Astrocyte (in vitro differentiated cells and primary cell): ENCODE results near the gene ARRDC3. TPM values are rescaled to one million over a fixed set of nuclear protein-coding genes. Genes with fewer than 3 reads are reported as not detected.

Source experiments
- DNase-seq: peaks from one replicate; pipeline ENCODE4 v3.0.0-alpha.2; 2010; ENCODE audit warnings: low read depth
- FAIRE-seq: peaks from 2 replicates; lab custom pipeline; 2011; peaks lifted over from hg19 to GRCh38; lab: Jason Lieb, UNC
- H2AFZ ChIP-seq: 2 replicates; pipeline ENCODE4 v1.6.0; 2012; ENCODE audit warnings: low read depth, low read length, inconsistent platforms
- H3K27ac ChIP-seq: 2 replicates; pipeline ENCODE4 v1.5.1; 2011; ENCODE audit warnings: low read depth, low read length, inconsistent platforms
- H3K27me3 ChIP-seq: 2 replicates; pipeline ENCODE4 v1.6.0; 2011; ENCODE audit warnings: low read length, inconsistent platforms; ENCODE audit not compliant: insufficient read depth
- H3K36me3 ChIP-seq: 2 replicates; pipeline ENCODE4 v1.5.1; 2011; ENCODE audit warnings: low read length, inconsistent platforms; ENCODE audit not compliant: insufficient read depth
- H3K4me1 ChIP-seq: 2 replicates; pipeline ENCODE4 v1.5.1; 2011; ENCODE audit warnings: low read length, inconsistent platforms; ENCODE audit not compliant: insufficient read depth
- H3K4me2 ChIP-seq: 2 replicates; pipeline ENCODE4 v1.6.0; 2012; ENCODE audit warnings: low read length, inconsistent platforms
- H3K4me3 ChIP-seq: 2 replicates; pipeline ENCODE4 v1.5.1; 2011; ENCODE audit warnings: low read depth, mild to moderate bottlenecking, low read length, inconsistent platforms; ENCODE audit not compliant: insufficient read depth
- H3K79me2 ChIP-seq: 2 replicates; pipeline ENCODE4 v1.6.0; 2012; ENCODE audit warnings: mild to moderate bottlenecking, low read length, inconsistent platforms; ENCODE audit not compliant: insufficient read depth
- H3K9ac ChIP-seq: 2 replicates; pipeline ENCODE4 v1.6.0; 2012; ENCODE audit warnings: mild to moderate bottlenecking, low read length, inconsistent platforms
- H3K9me3 ChIP-seq: 2 replicates; pipeline ENCODE4 v1.5.1; 2012; ENCODE audit warnings: low read depth, mild to moderate bottlenecking, low read length, inconsistent platforms; ENCODE audit not compliant: insufficient read depth
- H4K20me1 ChIP-seq: 2 replicates; pipeline ENCODE4 v1.6.0; 2012; ENCODE audit warnings: low read length, inconsistent platforms; ENCODE audit not compliant: insufficient read depth
- H3K27ac Mint-ChIP-seq: one replicate; pipeline ENCODE4 v1.8.0; 2021; ENCODE audit warnings: mild to moderate bottlenecking, mixed read lengths; ENCODE audit not compliant: unreplicated experiment
- H3K27me3 Mint-ChIP-seq: one replicate; pipeline ENCODE4 v1.8.0; 2021; ENCODE audit warnings: low read depth, mixed read lengths; ENCODE audit not compliant: unreplicated experiment
- H3K36me3 Mint-ChIP-seq: one replicate; pipeline ENCODE4 v1.8.0; 2021; ENCODE audit warnings: low read depth, mixed read lengths; ENCODE audit not compliant: unreplicated experiment
- H3K4me1 Mint-ChIP-seq: one replicate; pipeline ENCODE4 v1.8.0; 2021; ENCODE audit warnings: low read depth, mixed read lengths; ENCODE audit not compliant: unreplicated experiment
- H3K4me3 Mint-ChIP-seq: one replicate; pipeline ENCODE4 v1.8.0; 2021; ENCODE audit warnings: mild to moderate bottlenecking, moderate library complexity, mixed read lengths; ENCODE audit not compliant: unreplicated experiment
- H3K9me3 Mint-ChIP-seq: one replicate; pipeline ENCODE4 v1.8.0; 2021; ENCODE audit warnings: mild to moderate bottlenecking, mixed read lengths; ENCODE audit not compliant: unreplicated experiment
- CTCF ChIP-seq: IDR thresholded peaks from 2 replicates; pipeline ENCODE4 v1.5.1; 2011; ENCODE audit warnings: low read depth, mild to moderate bottlenecking, inconsistent platforms, low read length, moderate library complexity; ENCODE audit not compliant: insufficient read depth
- EZH2 ChIP-seq: IDR thresholded peaks from 2 replicates; pipeline ENCODE4 v1.6.1; 2012; ENCODE audit warnings: mild to moderate bottlenecking, low read length, inconsistent platforms; ENCODE audit not compliant: insufficient read depth
- total RNA-seq: library from RNA; stranded (reverse); gene quantifications from 2 replicates; pipeline ENCODE4 v1.2.1, GENCODE V29; 2021

The ARRDC3 gene
- total RNA-seq, 1 donor from 2014 or later: 94.7 TPM

DNA sequence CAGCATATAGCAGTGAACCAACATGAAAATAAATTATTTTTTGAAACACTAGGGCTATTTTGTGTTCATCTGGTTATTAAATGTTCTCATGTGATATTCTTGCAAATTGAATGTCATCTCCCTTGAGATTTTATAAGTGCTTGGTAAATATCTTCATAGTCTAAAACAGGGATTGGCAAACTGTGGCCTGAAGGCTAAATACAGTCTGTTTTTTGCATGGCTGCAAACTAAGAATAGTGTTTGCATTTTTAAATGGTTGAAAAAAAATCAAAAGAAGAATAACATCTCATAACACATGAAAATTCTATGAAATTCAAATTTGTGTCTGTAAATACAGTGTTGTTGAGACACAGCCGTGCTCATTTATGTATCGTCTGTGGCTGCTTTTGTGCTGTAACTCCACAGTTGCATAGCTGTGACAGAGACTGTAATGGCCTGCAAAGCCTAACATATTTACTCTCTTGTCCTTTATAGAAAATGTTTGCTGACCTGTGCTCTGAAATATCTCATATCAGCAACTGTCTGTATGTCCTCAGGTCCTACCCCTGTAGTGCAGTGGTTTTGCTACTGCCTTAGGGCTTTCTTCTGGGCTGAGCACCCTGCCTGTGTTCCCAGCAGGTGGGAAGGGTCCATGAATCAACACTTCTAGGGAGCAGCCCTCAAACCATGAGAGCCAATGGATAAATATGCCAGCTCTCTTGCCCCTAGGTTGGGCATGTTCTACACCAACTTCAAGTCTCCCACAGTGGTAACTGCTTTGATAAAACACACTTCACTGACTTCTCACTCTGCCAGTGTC, 41.7 kb upstream of the ARRDC3 start:
- Histone ChIP-seq H3K4me3 (no peak overlapping the region), H4K20me1 (no peaks in the 10 kb centered on the region), H3K4me1 (no peaks in the 10 kb centered on the region), H3K9me3 (no peaks in the 10 kb centered on the region), H3K27ac (no peak overlapping the region), H3K27me3 (no peaks in the 10 kb centered on the region), H3K36me3 (no peaks in the 10 kb centered on the region), H3K4me2 (no peak overlapping the region), H2AFZ (no peak overlapping the region), H3K9ac (no peak overlapping the region), H3K79me2 (no peaks in the 10 kb centered on the region)
- no peaks in the 10 kb centered on the region for H3K36me3 Mint-ChIP-seq
- FAIRE-seq (no peak), DNase-seq (no peak)
- no peaks in the 10 kb centered on the region for H3K4me1 Mint-ChIP-seq
- H3K27me3 Mint-ChIP-seq: no peaks in the 10 kb centered on the region
- TF ChIP-seq EZH2: no peak
- no peak for TF ChIP-seq CTCF
- no peak overlapping the region for H3K27ac Mint-ChIP-seq
- no peak overlapping the region for H3K4me3 Mint-ChIP-seq
- H3K9me3 Mint-ChIP-seq: no peaks in the 10 kb centered on the region

- Mint-ChIP-seq H3K4me1 (no peaks in the 10 kb centered on the region), H3K27me3 (no peaks in the 10 kb centered on the region), H3K36me3 (no peaks in the 10 kb centered on the region), H3K9me3 (no peaks in the 10 kb centered on the region), H3K27ac (no peak overlapping the region), H3K4me3 (no peak overlapping the region)
- H3K27ac ChIP-seq: no peak overlapping the region
- TF ChIP-seq EZH2 (no peak), CTCF (no peak)
- DNase-seq (no peak), FAIRE-seq (no peak)
- no peaks in the 10 kb centered on the region for H3K36me3 ChIP-seq
- no peaks in the 10 kb centered on the region for H3K27me3 ChIP-seq
- no peak overlapping the region for H3K4me2 ChIP-seq
- H3K79me2 ChIP-seq: no peaks in the 10 kb centered on the region
- no peaks in the 10 kb centered on the region for H3K9me3 ChIP-seq
- no peak overlapping the region for H2AFZ ChIP-seq
- H4K20me1 ChIP-seq: no peaks in the 10 kb centered on the region
- no peaks in the 10 kb centered on the region for H3K4me1 ChIP-seq
- H3K9ac ChIP-seq: no peak overlapping the region
- H3K4me3 ChIP-seq: no peak overlapping the region
These were observed 40.8 kb upstream of the ARRDC3 start for GRCh38 chr5:91423871-91424270.

DNA sequence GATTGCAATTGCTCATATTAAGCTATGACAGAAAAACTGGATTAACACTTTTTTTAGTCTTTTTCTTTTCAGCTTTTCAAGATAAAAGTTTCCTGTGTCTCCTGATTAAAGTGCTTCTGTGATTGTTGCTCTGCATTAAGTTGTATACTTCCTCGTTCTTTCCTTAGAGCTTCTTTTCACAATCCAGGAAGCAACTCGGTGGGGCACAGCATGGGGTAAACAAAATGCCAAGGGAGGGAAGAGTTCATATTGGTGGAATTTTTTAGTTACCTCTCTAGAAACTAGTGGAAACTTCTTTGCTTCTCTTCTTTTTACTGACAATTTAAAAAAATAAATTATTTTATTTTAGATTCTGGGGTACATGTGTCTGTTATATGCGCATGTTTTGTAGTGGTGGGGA, 37.8 kb upstream of the ARRDC3 start:
- H3K4me1 ChIP-seq: no peaks in the 10 kb centered on the region
- TF ChIP-seq EZH2 (no peak), CTCF (no peak)
- no peaks in the 10 kb centered on the region for H4K20me1 ChIP-seq
- no peaks in the 10 kb centered on the region for H3K27me3 ChIP-seq
- H2AFZ ChIP-seq: no peak overlapping the region
- Mint-ChIP-seq H3K36me3 (no peaks in the 10 kb centered on the region), H3K4me3 (no peak overlapping the region), H3K9me3 (no peaks in the 10 kb centered on the region), H3K27me3 (no peaks in the 10 kb centered on the region), H3K4me1 (peaks cover 2% of the 10 kb centered on the region), H3K27ac (no peak overlapping the region)
- no peak overlapping the region for H3K27ac ChIP-seq
- H3K4me2 ChIP-seq: no peak overlapping the region
- H3K9me3 ChIP-seq: no peaks in the 10 kb centered on the region
- no peak for DNase-seq
- no peak overlapping the region for H3K4me3 ChIP-seq
- H3K9ac ChIP-seq: no peak overlapping the region
- FAIRE-seq: no peak
- no peaks in the 10 kb centered on the region for H3K79me2 ChIP-seq
- H3K36me3 ChIP-seq: no peaks in the 10 kb centered on the region
